Measurements from ENCODE around the gene PDIA6. TPM values are rescaled to one million over a fixed set of nuclear protein-coding genes. Genes with fewer than 3 reads are reported as not detected.
A peak's percentile ranks its signal among the peaks of the same experiment; 100 is the strongest.

Gene PDIA6, protein sequence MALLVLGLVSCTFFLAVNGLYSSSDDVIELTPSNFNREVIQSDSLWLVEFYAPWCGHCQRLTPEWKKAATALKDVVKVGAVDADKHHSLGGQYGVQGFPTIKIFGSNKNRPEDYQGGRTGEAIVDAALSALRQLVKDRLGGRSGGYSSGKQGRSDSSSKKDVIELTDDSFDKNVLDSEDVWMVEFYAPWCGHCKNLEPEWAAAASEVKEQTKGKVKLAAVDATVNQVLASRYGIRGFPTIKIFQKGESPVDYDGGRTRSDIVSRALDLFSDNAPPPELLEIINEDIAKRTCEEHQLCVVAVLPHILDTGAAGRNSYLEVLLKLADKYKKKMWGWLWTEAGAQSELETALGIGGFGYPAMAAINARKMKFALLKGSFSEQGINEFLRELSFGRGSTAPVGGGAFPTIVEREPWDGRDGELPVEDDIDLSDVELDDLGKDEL
- 210 and 211 TPM in 2 replicates for total RNA-seq

DNA sequence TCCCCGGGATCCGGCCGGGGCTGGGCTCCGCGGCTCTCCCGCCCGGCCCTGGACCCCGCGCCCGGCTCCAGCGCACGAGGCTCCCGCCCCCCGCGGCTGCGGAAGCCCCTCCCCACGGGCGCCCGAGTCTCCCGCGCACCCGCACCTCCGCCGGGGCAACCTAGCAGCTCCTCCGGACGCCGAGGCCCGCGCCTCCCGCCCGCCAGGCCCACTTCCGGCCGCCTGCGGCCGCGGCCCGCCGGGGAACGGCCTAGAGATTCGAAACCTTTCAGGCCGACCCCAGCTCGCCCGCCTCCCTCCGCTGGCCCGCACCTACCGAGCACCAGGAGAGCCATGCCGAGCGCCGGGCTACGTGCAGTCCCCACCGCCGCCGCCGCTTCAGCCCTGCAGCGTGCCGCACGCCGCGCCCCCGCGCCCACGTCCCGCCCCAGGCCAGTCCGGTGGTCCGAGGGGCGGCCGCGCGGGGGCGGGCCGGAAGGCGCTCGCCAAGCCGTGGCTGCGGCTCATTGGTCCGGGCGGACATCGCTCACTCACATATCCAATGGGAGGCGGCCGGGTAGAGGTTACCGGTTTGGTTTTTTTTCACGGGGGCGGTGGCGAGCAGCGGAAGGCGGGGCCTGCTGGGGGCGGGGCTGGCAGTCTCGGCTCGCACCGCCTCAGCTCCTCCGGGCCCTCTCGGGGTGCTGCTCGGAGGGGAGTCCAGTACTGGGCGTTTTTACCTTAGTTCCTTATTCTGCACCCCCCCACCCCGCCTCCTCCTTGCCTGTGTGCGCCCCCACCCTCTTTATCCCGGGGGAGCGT is at the start of gene PDIA6:
TSS of gene PDIA6 (minus strand) at position 424 of the 801 bp plus-strand sequence. CDS start at position 335, 89 bp downstream.
- Mint-ChIP-seq H3K4me3 (ENCODE audit: low read depth) (peak within 1 kb of the TSS; percentile 89), H3K4me1 (ENCODE audit: low read depth) (peaks cover 33% of the 10 kb centered on the region), H3K36me3 (ENCODE audit: low read depth) (peaks cover 34% of the 10 kb centered on the region), H3K27ac (peak within 1 kb of the TSS; percentile 92), H3K27me3 (ENCODE audit: low read depth) (peaks cover 18% of the 10 kb centered on the region), H3K9me3 (no peaks in the 10 kb centered on the region)
- peak; percentile 95 for DNase-seq (ENCODE audit: low spot score)
- intact Hi-C loops (cut with micrococcal nuclease): loop anchor here (5.0 to 10.0 kb wide), 4 partner anchors 530 to 1975 kb away; partner anchors contain the start of genes E2F6, KIDINS220, LPIN1 and ROCK2

DNA sequence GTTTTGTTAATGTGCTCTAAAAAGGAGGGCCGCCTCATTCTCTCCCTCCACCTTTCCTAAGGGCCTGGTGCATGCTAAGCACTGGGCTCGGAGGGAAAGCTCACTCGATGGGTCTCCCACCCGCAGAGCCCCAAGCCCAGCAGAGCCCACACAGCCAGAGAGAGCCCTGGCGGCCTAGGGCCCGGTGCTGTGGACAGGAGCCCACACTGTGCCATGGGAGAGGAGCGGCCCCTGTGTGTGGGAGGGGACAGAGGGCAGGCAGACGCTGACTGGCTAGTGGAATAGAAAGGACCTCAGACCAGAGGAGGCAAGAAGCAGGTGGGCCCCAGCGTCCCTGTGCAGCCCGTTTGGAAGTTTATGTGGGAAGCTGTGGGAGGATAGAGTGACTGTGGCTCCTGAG is 49.7 kb upstream of the PDIA6 start:
- no peak overlapping the region for H3K4me3 Mint-ChIP-seq (ENCODE audit: low read depth)
- H3K27ac Mint-ChIP-seq: no peak overlapping the region
- no peak for DNase-seq (ENCODE audit: low spot score)
- no peaks in the 10 kb centered on the region for H3K9me3 Mint-ChIP-seq
- intact Hi-C loops (cut with micrococcal nuclease): no loop called here
- peaks cover 16% of the 10 kb centered on the region for H3K4me1 Mint-ChIP-seq (ENCODE audit: low read depth)
- H3K27me3 Mint-ChIP-seq (ENCODE audit: low read depth): peaks cover 28% of the 10 kb centered on the region
- H3K36me3 Mint-ChIP-seq (ENCODE audit: low read depth): no peaks in the 10 kb centered on the region

DNA sequence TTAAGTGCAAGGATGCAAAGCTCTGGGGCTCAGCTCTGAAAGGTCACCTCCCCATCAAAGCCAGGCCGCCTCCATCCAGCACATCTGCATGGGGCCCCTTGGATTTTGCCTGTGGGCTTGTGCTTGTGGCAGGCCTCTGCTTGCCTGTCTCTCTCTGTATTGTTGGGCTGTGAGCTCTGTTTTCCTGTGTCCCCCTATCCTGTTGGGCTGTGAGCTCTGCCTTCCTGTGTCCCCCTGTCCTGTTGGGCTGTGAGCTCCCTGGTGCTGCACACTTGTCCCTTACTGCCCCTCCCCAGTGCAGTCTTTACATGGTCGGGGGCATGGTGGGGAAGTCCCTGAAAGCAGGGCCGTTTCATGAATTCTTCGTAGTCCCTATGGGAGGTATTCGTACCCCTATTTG is 49.2 kb upstream of the PDIA6 start:
- Mint-ChIP-seq H3K36me3 (ENCODE audit: low read depth) (no peaks in the 10 kb centered on the region), H3K27me3 (ENCODE audit: low read depth) (peaks cover 33% of the 10 kb centered on the region), H3K9me3 (no peaks in the 10 kb centered on the region), H3K4me1 (ENCODE audit: low read depth) (peaks cover 16% of the 10 kb centered on the region), H3K4me3 (ENCODE audit: low read depth) (no peak overlapping the region), H3K27ac (no peak overlapping the region)
- intact Hi-C loops (cut with micrococcal nuclease): no loop called here
- no peak for DNase-seq (ENCODE audit: low spot score)

GRCh38 chr2:10860814-10861325 is 48.3 kb upstream of the PDIA6 start:
- Mint-ChIP-seq H3K4me1 (ENCODE audit: low read depth) (peaks cover 16% of the 10 kb centered on the region), H3K9me3 (no peaks in the 10 kb centered on the region), H3K27ac (no peak overlapping the region), H3K27me3 (ENCODE audit: low read depth) (peaks cover 31% of the 10 kb centered on the region), H3K4me3 (ENCODE audit: low read depth) (no peak overlapping the region), H3K36me3 (ENCODE audit: low read depth) (no peaks in the 10 kb centered on the region)
- DNase-seq (ENCODE audit: low spot score): no peak
- intact Hi-C loops (cut with micrococcal nuclease): no loop called here

GRCh38 chr2:10860081-10860813 is 47.7 kb upstream of the PDIA6 start:
- Mint-ChIP-seq H3K27me3 (ENCODE audit: low read depth) (peaks cover 26% of the 10 kb centered on the region), H3K27ac (no peak overlapping the region), H3K36me3 (ENCODE audit: low read depth) (no peaks in the 10 kb centered on the region), H3K4me3 (ENCODE audit: low read depth) (no peak overlapping the region), H3K9me3 (no peaks in the 10 kb centered on the region), H3K4me1 (ENCODE audit: low read depth) (peaks cover 16% of the 10 kb centered on the region)
- no peak for DNase-seq (ENCODE audit: low spot score)
- intact Hi-C loops (cut with micrococcal nuclease): no loop called here

GRCh38 chr2:10859278-10859677 is 46.7 kb upstream of the PDIA6 start:
- H3K4me3 Mint-ChIP-seq (ENCODE audit: low read depth): no peak overlapping the region
- no peak overlapping the region for H3K27ac Mint-ChIP-seq
- intact Hi-C loops (cut with micrococcal nuclease): no loop called here
- no peaks in the 10 kb centered on the region for H3K9me3 Mint-ChIP-seq
- H3K4me1 Mint-ChIP-seq (ENCODE audit: low read depth): peaks cover 11% of the 10 kb centered on the region
- peaks cover 31% of the 10 kb centered on the region for H3K27me3 Mint-ChIP-seq (ENCODE audit: low read depth)
- DNase-seq (ENCODE audit: low spot score): no peak
- no peaks in the 10 kb centered on the region for H3K36me3 Mint-ChIP-seq (ENCODE audit: low read depth)

GRCh38 chr2:10848541-10848940 is 36.0 kb upstream of the PDIA6 start:
- no peaks in the 10 kb centered on the region for H3K4me1 Mint-ChIP-seq (ENCODE audit: low read depth)
- H3K27me3 Mint-ChIP-seq (ENCODE audit: low read depth): peaks cover 8% of the 10 kb centered on the region
- H3K9me3 Mint-ChIP-seq: no peaks in the 10 kb centered on the region
- DNase-seq (ENCODE audit: low spot score): no peak
- no peak overlapping the region for H3K27ac Mint-ChIP-seq
- intact Hi-C loops (cut with micrococcal nuclease): no loop called here
- H3K36me3 Mint-ChIP-seq (ENCODE audit: low read depth): no peaks in the 10 kb centered on the region
- no peak overlapping the region for H3K4me3 Mint-ChIP-seq (ENCODE audit: low read depth)

DNA sequence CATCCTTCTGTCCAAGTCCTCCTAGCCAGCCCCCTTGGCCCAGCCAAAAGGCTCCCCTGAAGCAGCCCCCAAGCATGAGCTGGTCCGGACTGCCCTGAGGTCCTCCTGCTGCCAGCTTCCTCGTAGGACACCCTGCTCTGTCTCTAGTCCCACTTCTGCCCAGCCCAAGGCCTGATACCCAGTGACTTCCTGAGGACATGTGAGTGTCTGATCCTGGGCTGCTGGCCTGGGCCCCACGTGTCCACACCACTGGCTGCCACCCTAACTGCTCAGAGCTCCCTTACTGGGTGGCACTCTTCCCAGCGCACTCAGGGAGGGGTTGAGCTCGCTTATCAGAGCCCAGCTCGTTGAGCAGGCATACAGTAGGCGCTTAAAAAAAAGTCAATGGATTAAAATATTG is 34.4 kb upstream of the PDIA6 start:
- intact Hi-C loops (cut with micrococcal nuclease): no loop called here
- Mint-ChIP-seq H3K4me1 (ENCODE audit: low read depth) (no peaks in the 10 kb centered on the region), H3K27me3 (ENCODE audit: low read depth) (peaks cover 6% of the 10 kb centered on the region), H3K9me3 (no peaks in the 10 kb centered on the region), H3K27ac (no peak overlapping the region), H3K36me3 (ENCODE audit: low read depth) (no peaks in the 10 kb centered on the region), H3K4me3 (ENCODE audit: low read depth) (no peak overlapping the region)
- no peak for DNase-seq (ENCODE audit: low spot score)

- Mint-ChIP-seq H3K36me3 (ENCODE audit: low read depth) (no peaks in the 10 kb centered on the region), H3K27ac (no peak overlapping the region), H3K9me3 (peaks cover 3% of the 10 kb centered on the region), H3K27me3 (ENCODE audit: low read depth) (peaks cover 6% of the 10 kb centered on the region), H3K4me3 (ENCODE audit: low read depth) (no peak overlapping the region), H3K4me1 (ENCODE audit: low read depth) (no peaks in the 10 kb centered on the region)
- intact Hi-C loops (cut with micrococcal nuclease): no loop called here
- DNase-seq (ENCODE audit: low spot score): no peak
These were observed 33.7 kb upstream of the PDIA6 start for GRCh38 chr2:10846110-10846861.

GRCh38 chr2:10845640-10846039 is 33.1 kb upstream of the PDIA6 start:
- Mint-ChIP-seq H3K36me3 (ENCODE audit: low read depth) (no peaks in the 10 kb centered on the region), H3K27ac (no peak overlapping the region), H3K4me1 (ENCODE audit: low read depth) (no peaks in the 10 kb centered on the region), H3K27me3 (ENCODE audit: low read depth) (peaks cover 6% of the 10 kb centered on the region), H3K9me3 (peaks cover 10% of the 10 kb centered on the region), H3K4me3 (ENCODE audit: low read depth) (no peak overlapping the region)
- intact Hi-C loops (cut with micrococcal nuclease): no loop called here
- no peak for DNase-seq (ENCODE audit: low spot score)

- DNase-seq (ENCODE audit: low spot score): no peak
- Mint-ChIP-seq H3K4me3 (ENCODE audit: low read depth) (no peak overlapping the region), H3K9me3 (peaks cover 19% of the 10 kb centered on the region), H3K36me3 (ENCODE audit: low read depth) (no peaks in the 10 kb centered on the region), H3K4me1 (ENCODE audit: low read depth) (no peaks in the 10 kb centered on the region), H3K27me3 (ENCODE audit: low read depth) (peaks cover 6% of the 10 kb centered on the region), H3K27ac (no peak overlapping the region)
- intact Hi-C loops (cut with micrococcal nuclease): no loop called here
These were observed 31.5 kb upstream of the PDIA6 start for GRCh38 chr2:10844097-10844496.

GRCh38 chr2:10842506-10842905 is 29.9 kb upstream of the PDIA6 start:
- H3K9me3 Mint-ChIP-seq: peaks cover 19% of the 10 kb centered on the region
- H3K4me3 Mint-ChIP-seq (ENCODE audit: low read depth): no peak overlapping the region
- no peak overlapping the region for H3K27ac Mint-ChIP-seq
- intact Hi-C loops (cut with micrococcal nuclease): no loop called here
- H3K36me3 Mint-ChIP-seq (ENCODE audit: low read depth): no peaks in the 10 kb centered on the region
- peaks cover 6% of the 10 kb centered on the region for H3K27me3 Mint-ChIP-seq (ENCODE audit: low read depth)
- no peak for DNase-seq (ENCODE audit: low spot score)
- H3K4me1 Mint-ChIP-seq (ENCODE audit: low read depth): no peaks in the 10 kb centered on the region

Measured in activated T-helper 2 cell treated with anti-CD3 and anti-CD28 coated beads, Interferon-gamma antibody, Interleukin-2, Interleukin-4, amounts not matched to agents 10 μg/mL and 5 μg/mL and 100 μg/mL, durations not matched to agents 14 hours and 24 hours and 36 hours (primary cell).